ENCODE results near the gene CDCP2.

The CDCP2 gene

GRCh38 chr1:54152696-54153095 is at the start of gene CDCP2:
Gene CDCP2, minus strand, starts transcription at chr1:54153000. Its CDS starts 78 bp downstream, at chr1:54152922.
- no peaks in the 10 kb centered on the region for H3K36me3 ChIP-seq (ENCODE audit: insufficient read depth, low read length)
- H3K9ac ChIP-seq (ENCODE audit: low read depth, low read length): no peak within 1 kb of the TSS
- no peaks in the 10 kb centered on the region for H3K9me3 ChIP-seq (ENCODE audit: control insufficient read depth, insufficient read depth, low read length)
- peaks cover 11% of the 10 kb centered on the region for H3K4me1 ChIP-seq (ENCODE audit: insufficient read depth, low read length)

GRCh38 chr1:54200519-54200997 is 47.8 kb upstream of the CDCP2 start:
- H3K36me3 ChIP-seq (ENCODE audit: insufficient read depth, low read length): peaks cover 8% of the 10 kb centered on the region; the same call in 1 of the 2 replicates
- H3K4me1 ChIP-seq (ENCODE audit: insufficient read depth, low read length): peaks cover 8% of the 10 kb centered on the region
- no peaks in the 10 kb centered on the region for H3K9me3 ChIP-seq (ENCODE audit: control insufficient read depth, insufficient read depth, low read length)
- H3K9ac ChIP-seq (ENCODE audit: low read depth, low read length): peak overlapping the region; percentile 93

- Histone ChIP-seq H3K36me3 (ENCODE audit: insufficient read depth, low read length) (peaks cover 3% of the 10 kb centered on the region; the same call in 1 of the 2 replicates), H3K9me3 (ENCODE audit: control insufficient read depth, insufficient read depth, low read length) (no peaks in the 10 kb centered on the region)
Measured at GRCh38 chr1:54199765-54200518, 47.1 kb upstream of the CDCP2 start, which contains the start of the genes CYB5RL and MRPL37. Gene CYB5RL, minus strand, starts transcription at chr1:54200030. Its CDS starts 4,414 bp downstream, at chr1:54195616. Gene MRPL37, plus strand, starts transcription at chr1:54200167. Its CDS starts 77 bp downstream, at chr1:54200244.

GRCh38 chr1:54199151-54199764 is 46.5 kb upstream of the CDCP2 start:
- H3K36me3 ChIP-seq (ENCODE audit: insufficient read depth, low read length): no peaks in the 10 kb centered on the region
- H3K9me3 ChIP-seq (ENCODE audit: control insufficient read depth, insufficient read depth, low read length): no peaks in the 10 kb centered on the region

More at GRCh38 chr1:54199765-54200518, 47.1 kb upstream of the CDCP2 start, which contains the start of the genes CYB5RL and MRPL37:
- H3K9ac ChIP-seq (ENCODE audit: low read depth, low read length): peak within 1 kb of the TSS; percentile 93
- peaks cover 8% of the 10 kb centered on the region for H3K4me1 ChIP-seq (ENCODE audit: insufficient read depth, low read length)

GRCh38 chr1:54193453-54193852 is 40.7 kb upstream of the CDCP2 start:
- H3K36me3 ChIP-seq (ENCODE audit: insufficient read depth, low read length): no peaks in the 10 kb centered on the region
- H3K4me1 ChIP-seq (ENCODE audit: insufficient read depth, low read length): no peaks in the 10 kb centered on the region
- no peaks in the 10 kb centered on the region for H3K9me3 ChIP-seq (ENCODE audit: control insufficient read depth, insufficient read depth, low read length)
- H3K9ac ChIP-seq (ENCODE audit: low read depth, low read length): no peak overlapping the region

More at GRCh38 chr1:54199151-54199764, 46.5 kb upstream of the CDCP2 start:
- H3K4me1 ChIP-seq (ENCODE audit: insufficient read depth, low read length): peaks cover 8% of the 10 kb centered on the region
- peak overlapping the region; percentile 93 for H3K9ac ChIP-seq (ENCODE audit: low read depth, low read length)

- no peak overlapping the region for H3K9ac ChIP-seq (ENCODE audit: low read depth, low read length)
- H3K9me3 ChIP-seq (ENCODE audit: control insufficient read depth, insufficient read depth, low read length): no peaks in the 10 kb centered on the region
- H3K36me3 ChIP-seq (ENCODE audit: insufficient read depth, low read length): no peaks in the 10 kb centered on the region
- no peaks in the 10 kb centered on the region for H3K4me1 ChIP-seq (ENCODE audit: insufficient read depth, low read length)
Measured at GRCh38 chr1:54191525-54191924, 38.7 kb upstream of the CDCP2 start.

- Histone ChIP-seq H3K9me3 (ENCODE audit: control insufficient read depth, insufficient read depth, low read length) (no peaks in the 10 kb centered on the region), H3K4me1 (ENCODE audit: insufficient read depth, low read length) (no peaks in the 10 kb centered on the region), H3K36me3 (ENCODE audit: insufficient read depth, low read length) (no peaks in the 10 kb centered on the region), H3K9ac (ENCODE audit: low read depth, low read length) (no peak overlapping the region)
Measured at GRCh38 chr1:54190526-54190925, 37.7 kb upstream of the CDCP2 start.

GRCh38 chr1:54188291-54188690 is 35.5 kb upstream of the CDCP2 start:
- Histone ChIP-seq H3K36me3 (ENCODE audit: insufficient read depth, low read length) (no peaks in the 10 kb centered on the region), H3K9ac (ENCODE audit: low read depth, low read length) (no peak overlapping the region), H3K9me3 (ENCODE audit: control insufficient read depth, insufficient read depth, low read length) (no peaks in the 10 kb centered on the region), H3K4me1 (ENCODE audit: insufficient read depth, low read length) (no peaks in the 10 kb centered on the region)

GRCh38 chr1:54186056-54186455 is 33.3 kb upstream of the CDCP2 start:
- Histone ChIP-seq H3K9ac (ENCODE audit: low read depth, low read length) (no peak overlapping the region), H3K9me3 (ENCODE audit: control insufficient read depth, insufficient read depth, low read length) (no peaks in the 10 kb centered on the region; the same call in 1 of the 2 replicates), H3K36me3 (ENCODE audit: insufficient read depth, low read length) (no peaks in the 10 kb centered on the region), H3K4me1 (ENCODE audit: insufficient read depth, low read length) (no peaks in the 10 kb centered on the region)

GRCh38 chr1:54180701-54181360 is 28.0 kb upstream of the CDCP2 start:
- Histone ChIP-seq H3K36me3 (ENCODE audit: insufficient read depth, low read length) (no peaks in the 10 kb centered on the region), H3K9ac (ENCODE audit: low read depth, low read length) (no peak overlapping the region), H3K9me3 (ENCODE audit: control insufficient read depth, insufficient read depth, low read length) (no peaks in the 10 kb centered on the region; the same call in 1 of the 2 replicates)

GRCh38 chr1:54178296-54179070 is 25.7 kb upstream of the CDCP2 start:
- Histone ChIP-seq H3K4me1 (ENCODE audit: insufficient read depth, low read length) (no peaks in the 10 kb centered on the region), H3K36me3 (ENCODE audit: insufficient read depth, low read length) (no peaks in the 10 kb centered on the region), H3K9me3 (ENCODE audit: control insufficient read depth, insufficient read depth, low read length) (no peaks in the 10 kb centered on the region; the same call in 1 of the 2 replicates), H3K9ac (ENCODE audit: low read depth, low read length) (no peak overlapping the region)

More at GRCh38 chr1:54180701-54181360, 28.0 kb upstream of the CDCP2 start:
- no peaks in the 10 kb centered on the region for H3K4me1 ChIP-seq (ENCODE audit: insufficient read depth, low read length)

- Histone ChIP-seq H3K9me3 (ENCODE audit: control insufficient read depth, insufficient read depth, low read length) (no peaks in the 10 kb centered on the region; the same call in 1 of the 2 replicates), H3K9ac (ENCODE audit: low read depth, low read length) (no peak overlapping the region), H3K4me1 (ENCODE audit: insufficient read depth, low read length) (no peaks in the 10 kb centered on the region), H3K36me3 (ENCODE audit: insufficient read depth, low read length) (no peaks in the 10 kb centered on the region)
Measured at GRCh38 chr1:54177726-54178125, 24.9 kb upstream of the CDCP2 start.

GRCh38 chr1:54176621-54177327 is 24.0 kb upstream of the CDCP2 start:
- H3K9ac ChIP-seq (ENCODE audit: low read depth, low read length): no peak overlapping the region
- no peaks in the 10 kb centered on the region; the same call in 1 of the 2 replicates for H3K4me1 ChIP-seq (ENCODE audit: insufficient read depth, low read length)
- no peaks in the 10 kb centered on the region; the same call in 1 of the 2 replicates for H3K9me3 ChIP-seq (ENCODE audit: control insufficient read depth, insufficient read depth, low read length)
- H3K36me3 ChIP-seq (ENCODE audit: insufficient read depth, low read length): no peaks in the 10 kb centered on the region
